Measurements from ENCODE around the gene IFTAP.

- TF ChIP-seq YY1 (IDR thresholded peaks at IDR 0.05; ENCODE audit: insufficient read depth, insufficient read length), result no peak
- TF ChIP-seq ZNF274 (IDR thresholded peaks at IDR 0.05; ENCODE audit: low read depth, low read length), result no peak
- no peak for TF ChIP-seq SUZ12 (IDR thresholded peaks at IDR 0.05; ENCODE audit: extremely low read depth, insufficient read depth, insufficient read length)
Measured at GRCh38 chr11:36574486-36574885, 19.8 kb upstream of the IFTAP start.

Data from NT2/D1 (cell line).